NCI-H2227 (cell line): ENCODE data around the gene SHKBP1.
A peak's percentile ranks its signal among the peaks of the same experiment; 100 is the strongest.
"Not testable (repeated sequence)": the region's sequence is repeated elsewhere in the genome, so short reads cannot be mapped to it uniquely, and the experiment has no call there.

ENCODE experiments used
- DNase-seq: peaks from one replicate; lab custom pipeline; 2025; ENCODE audit not compliant: unreplicated experiment; lab: John Stamatoyannopoulos, UW

Gene SHKBP1

DNA sequence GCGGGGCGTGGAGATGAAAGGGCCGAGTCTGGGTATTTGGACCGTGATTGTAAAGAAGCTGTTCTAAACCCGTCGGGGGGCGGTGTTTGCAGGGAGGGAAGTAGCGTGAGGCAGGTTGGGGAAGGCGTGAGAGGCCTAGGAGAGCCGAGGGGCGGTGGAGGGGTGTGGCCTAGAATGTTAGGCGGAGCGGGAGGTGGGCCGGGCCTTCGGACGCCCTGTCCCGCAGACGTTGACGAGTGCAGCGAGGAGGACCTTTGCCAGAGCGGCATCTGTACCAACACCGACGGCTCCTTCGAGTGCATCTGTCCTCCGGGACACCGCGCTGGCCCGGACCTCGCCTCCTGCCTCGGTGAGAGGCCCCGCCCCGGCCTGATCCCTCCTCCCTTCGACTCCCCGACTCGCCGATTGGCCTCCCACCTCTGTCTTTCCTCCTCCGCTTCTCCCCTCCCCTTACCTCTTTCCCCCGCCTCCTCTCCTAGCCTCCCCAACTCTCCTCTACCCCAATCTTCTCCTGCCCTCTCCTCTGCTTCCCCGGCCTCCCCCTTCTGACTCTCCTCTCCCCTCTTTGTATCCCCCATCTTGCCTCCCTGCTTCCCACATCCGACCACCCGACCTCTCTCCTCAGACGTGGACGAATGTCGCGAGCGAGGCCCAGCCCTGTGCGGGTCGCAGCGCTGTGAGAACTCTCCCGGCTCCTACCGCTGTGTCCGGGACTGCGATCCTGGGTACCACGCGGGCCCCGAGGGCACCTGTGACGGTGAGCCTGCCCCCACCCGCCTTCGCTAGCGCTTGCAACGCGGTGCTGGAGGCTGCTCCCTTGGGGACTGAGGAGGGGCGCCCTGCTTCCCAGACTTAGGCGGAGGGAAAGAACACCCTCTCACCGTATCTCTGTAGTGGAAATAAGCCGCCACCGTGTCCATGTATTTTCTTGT is 37.3 kb downstream of the SHKBP1 start:
- DNase-seq, result peak; percentile 99

DNA sequence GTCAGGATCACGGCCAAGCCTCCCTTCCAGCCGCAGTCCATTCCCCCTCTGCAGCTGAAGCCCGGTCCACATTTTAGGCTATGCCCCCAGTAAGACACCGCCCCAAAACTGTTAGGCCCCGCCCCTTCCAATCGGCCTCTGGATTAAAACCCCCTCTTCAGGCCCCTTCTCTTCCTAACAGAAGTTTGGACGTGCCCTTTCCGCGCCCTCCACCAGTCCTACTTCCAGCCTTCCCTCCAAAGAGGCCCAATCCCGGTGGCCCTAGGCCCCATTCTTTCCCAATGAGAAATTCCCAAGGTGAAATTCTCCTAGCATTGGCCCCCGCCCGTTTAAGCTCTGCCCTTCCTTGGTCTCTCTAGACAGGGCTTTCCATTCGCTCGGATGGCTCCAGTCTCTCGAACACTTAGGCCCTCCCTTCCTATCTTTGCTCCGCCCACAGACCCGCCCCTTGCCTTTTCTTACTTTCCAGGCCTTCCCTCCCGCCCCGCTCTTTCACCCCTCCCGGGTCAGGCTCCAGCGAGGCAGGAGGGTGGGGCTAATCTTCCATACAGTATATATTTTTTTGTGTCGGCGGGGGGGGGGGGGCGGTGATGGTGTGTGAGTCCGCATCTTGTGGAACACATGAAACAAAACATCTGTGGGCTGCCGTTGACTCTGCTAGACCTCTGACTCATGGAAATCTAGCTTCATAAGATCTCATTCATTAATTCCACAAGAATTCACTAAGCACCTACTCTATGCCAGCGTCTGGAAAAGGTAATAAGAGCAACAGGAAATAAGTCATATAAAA is 38.1 kb downstream of the SHKBP1 start:
- DNase-seq, result peak; percentile 95

DNA sequence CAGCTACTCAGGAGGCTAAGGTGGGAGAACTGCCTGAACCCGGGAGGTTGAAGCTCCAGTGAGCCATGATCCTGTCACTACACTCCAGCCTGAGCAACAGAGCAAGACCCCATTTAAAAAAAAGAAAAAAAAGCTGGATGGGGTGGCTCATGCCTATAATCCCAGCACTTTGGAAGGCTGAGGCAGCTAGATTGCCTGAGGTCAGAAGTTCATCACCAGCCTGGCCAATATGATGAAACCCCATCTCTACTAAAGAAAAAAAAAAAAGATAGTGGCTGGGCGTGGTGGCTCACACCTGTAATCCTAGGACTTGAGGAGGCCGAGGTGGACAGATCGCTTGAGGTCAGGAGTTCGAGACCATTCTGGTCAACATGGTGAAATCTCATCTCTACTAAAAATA is 39.5 kb downstream of the SHKBP1 start:
- no peak for DNase-seq

GRCh38 chr19:40616941-40617340 is 40.3 kb downstream of the SHKBP1 start:
- DNase-seq, result no peak

DNA sequence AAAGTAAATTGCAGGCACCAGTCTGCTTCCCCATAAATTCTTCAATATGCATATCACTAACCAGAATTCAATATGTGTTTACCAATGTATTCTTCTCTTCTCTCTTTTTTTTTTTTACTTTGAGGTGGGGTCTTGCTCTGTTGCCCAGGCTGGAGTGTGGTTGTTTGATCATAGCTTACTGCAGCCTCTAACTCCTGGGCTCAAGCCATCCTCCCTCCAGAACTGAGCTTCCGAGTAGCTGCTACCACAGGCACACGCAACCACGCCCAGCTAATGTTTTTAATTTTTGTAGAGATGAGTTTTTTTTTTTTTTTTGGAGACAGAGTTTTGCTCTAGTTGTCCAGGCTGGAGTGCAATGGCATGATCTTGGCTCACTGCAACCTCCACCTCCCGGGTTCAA is 41.3 kb downstream of the SHKBP1 start:
- DNase-seq, result no peak

GRCh38 chr19:40619333-40620160 is 42.9 kb downstream of the SHKBP1 start:
- DNase-seq, result no peak

- DNase-seq, result no peak
These were observed 43.5 kb downstream of the SHKBP1 start for GRCh38 chr19:40620161-40620485.

- DNase-seq, result no peak
These were observed 44.6 kb downstream of the SHKBP1 start for GRCh38 chr19:40621283-40621682.

DNA sequence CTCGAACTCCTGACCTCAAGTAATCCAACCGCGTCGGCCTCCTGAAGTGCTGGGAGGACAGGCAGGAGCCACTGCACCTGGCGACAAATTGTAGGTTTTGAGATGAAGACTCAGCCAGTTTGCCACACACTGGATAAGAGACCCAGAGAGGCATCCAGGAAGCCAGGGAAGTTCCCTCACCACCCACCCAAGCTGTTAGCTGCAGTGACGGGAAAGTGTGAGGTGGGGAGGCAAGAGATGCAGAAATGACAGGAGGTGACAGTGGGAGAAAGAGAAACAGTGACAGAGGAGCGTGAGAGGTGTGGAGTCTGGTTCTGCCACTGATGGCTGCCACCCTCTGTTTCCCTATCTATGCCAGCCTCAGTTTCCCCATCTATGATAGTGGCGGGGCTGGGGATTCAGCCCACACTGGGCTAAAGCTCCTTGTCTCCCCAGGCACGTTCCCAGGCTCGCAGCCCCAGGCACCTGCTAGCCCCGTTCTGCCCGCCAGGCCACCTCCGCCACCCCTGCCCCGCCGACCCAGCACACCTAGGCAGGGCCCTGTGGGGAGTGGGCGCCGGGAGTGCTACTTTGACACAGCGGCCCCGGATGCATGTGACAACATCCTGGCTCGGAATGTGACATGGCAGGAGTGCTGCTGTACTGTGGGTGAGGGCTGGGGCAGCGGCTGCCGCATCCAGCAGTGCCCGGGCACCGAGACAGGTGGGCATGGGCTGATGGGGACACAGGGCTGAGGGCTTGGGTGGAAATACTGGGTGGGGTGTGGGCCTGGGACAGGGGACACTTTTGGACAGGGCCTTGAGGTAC is 45.5 kb downstream of the SHKBP1 start:
- no peak for DNase-seq

- DNase-seq, result no peak
These were observed 46.1 kb downstream of the SHKBP1 start for GRCh38 chr19:40622773-40623075.

GRCh38 chr19:40623403-40624251 is 47.0 kb downstream of the SHKBP1 start:
- DNase-seq, result peak; percentile 98

- DNase-seq, result not testable (repeated sequence)
These were observed 47.9 kb downstream of the SHKBP1 start for GRCh38 chr19:40624369-40625153.

- DNase-seq, result no peak
These were observed 48.9 kb downstream of the SHKBP1 start for GRCh38 chr19:40625406-40626120.

- DNase-seq, result no peak
These were observed 50.2 kb downstream of the SHKBP1 start for GRCh38 chr19:40626918-40627317.

- no peak for DNase-seq
These were observed 51.0 kb downstream of the SHKBP1 start for GRCh38 chr19:40627486-40628279.

GRCh38 chr19:40629346-40629745 is 52.7 kb downstream of the SHKBP1 start:
- DNase-seq, result no peak

- DNase-seq, result no peak
These were observed 54.0 kb downstream of the SHKBP1 start for GRCh38 chr19:40630571-40631160.
